Measurements from ENCODE around the gene ZBTB20. TPM values are rescaled to one million over a fixed set of nuclear protein-coding genes. Genes with fewer than 3 reads are reported as not detected.

The ZBTB20 gene
- total and polyA plus RNA-seq, 4 donors, result 0.74 to 77.1 (median 27.9) TPM

DNA sequence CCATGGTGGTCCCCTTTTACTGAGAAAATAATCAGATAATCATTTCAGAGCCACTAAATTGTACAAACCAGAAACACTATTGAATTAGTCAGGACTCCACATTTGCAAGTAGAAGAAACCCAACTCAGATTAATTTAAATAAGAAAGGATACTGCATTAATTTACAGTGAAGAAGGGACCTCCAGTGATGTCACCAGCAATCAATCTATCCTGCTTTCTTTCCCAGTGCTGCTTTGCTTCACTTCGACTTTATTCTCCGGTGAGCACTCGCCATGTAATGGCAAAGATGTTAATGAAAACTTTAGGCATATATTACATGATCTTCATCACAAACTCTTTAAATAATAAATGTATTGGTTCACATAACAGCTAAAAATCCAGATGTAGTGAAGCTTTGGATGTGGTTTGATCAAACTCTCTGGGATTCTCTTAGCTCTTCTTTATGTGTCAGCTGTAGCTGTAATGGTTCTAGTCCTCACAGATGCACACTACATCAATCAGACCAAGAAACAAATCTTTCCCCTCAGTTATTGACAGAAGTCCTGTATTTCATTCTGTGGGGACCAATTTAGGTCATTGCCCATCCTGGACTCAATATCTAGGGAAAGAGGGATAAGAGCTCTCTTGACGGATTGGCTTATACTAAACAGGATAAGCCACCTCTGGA, 14.2 kb upstream of the ZBTB20 start:
- H3K27ac ChIP-seq (ENCODE audit: low read depth in 1 of 2, low read length in 1 of 2), result no peak overlapping the region
- DNase-seq (no peak), ATAC-seq (ENCODE audit: insufficient read depth, low FRiP score) (no peak)
- no peak overlapping the region for H3K9ac ChIP-seq (ENCODE audit: insufficient read depth in 1 of 2, low read length in 2 of 2)
- no peak overlapping the region for H3K4me3 ChIP-seq
- TF ChIP-seq, protein P1, sequence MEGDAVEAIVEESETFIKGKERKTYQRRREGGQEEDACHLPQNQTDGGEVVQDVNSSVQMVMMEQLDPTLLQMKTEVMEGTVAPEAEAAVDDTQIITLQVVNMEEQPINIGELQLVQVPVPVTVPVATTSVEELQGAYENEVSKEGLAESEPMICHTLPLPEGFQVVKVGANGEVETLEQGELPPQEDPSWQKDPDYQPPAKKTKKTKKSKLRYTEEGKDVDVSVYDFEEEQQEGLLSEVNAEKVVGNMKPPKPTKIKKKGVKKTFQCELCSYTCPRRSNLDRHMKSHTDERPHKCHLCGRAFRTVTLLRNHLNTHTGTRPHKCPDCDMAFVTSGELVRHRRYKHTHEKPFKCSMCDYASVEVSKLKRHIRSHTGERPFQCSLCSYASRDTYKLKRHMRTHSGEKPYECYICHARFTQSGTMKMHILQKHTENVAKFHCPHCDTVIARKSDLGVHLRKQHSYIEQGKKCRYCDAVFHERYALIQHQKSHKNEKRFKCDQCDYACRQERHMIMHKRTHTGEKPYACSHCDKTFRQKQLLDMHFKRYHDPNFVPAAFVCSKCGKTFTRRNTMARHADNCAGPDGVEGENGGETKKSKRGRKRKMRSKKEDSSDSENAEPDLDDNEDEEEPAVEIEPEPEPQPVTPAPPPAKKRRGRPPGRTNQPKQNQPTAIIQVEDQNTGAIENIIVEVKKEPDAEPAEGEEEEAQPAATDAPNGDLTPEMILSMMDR (IDR thresholded peaks at IDR 0.05; ENCODE audit: control extremely low read depth, extremely low read depth), result no peak
- 94 to 97% methylated on average over 4 of the region's 4 CpGs for WGBS, 2 donors
- H3K36me3 ChIP-seq (ENCODE audit: control insufficient read depth in 4 of 4, insufficient read depth in 4 of 4, low read length in 4 of 4), result no peaks in the 10 kb centered on the region
- no peaks in the 10 kb centered on the region for H3K9me3 ChIP-seq (ENCODE audit: control insufficient read depth in 4 of 4, insufficient read depth in 3 of 4, low read length in 3 of 4)
- no peaks in the 10 kb centered on the region for H3K4me1 ChIP-seq (ENCODE audit: control insufficient read depth in 5 of 5, insufficient read depth in 5 of 5, low read length in 5 of 5)
- H3K27me3 ChIP-seq (ENCODE audit: control insufficient read depth in 3 of 3, insufficient read depth in 3 of 3, low read length in 2 of 3), result no peaks in the 10 kb centered on the region

DNA sequence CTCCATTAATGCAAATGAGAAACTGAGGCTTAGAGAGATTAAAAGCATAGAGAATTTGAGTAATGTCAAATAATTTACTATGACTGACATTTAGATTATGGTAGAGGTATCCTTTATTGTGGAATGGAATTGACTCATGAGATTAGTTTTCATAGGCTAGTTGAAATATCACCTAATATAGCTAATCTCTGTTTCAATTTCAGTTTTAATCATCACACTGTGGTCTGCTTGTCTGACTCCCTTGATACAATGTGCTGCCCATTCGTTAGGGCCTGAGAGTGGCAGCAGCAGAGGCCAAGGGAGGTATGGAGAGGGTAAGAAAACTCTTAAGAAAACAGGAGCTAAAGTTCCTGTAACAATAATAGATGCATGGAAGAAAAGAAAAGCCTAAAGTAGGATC, 13.2 kb upstream of the ZBTB20 start:
- Histone ChIP-seq H3K27me3 (ENCODE audit: control insufficient read depth in 3 of 3, insufficient read depth in 3 of 3, low read length in 2 of 3) (no peaks in the 10 kb centered on the region), H3K4me1 (ENCODE audit: control insufficient read depth in 5 of 5, insufficient read depth in 5 of 5, low read length in 5 of 5) (no peaks in the 10 kb centered on the region), H3K27ac (ENCODE audit: low read depth in 1 of 2, low read length in 1 of 2) (no peak overlapping the region), H3K9ac (ENCODE audit: insufficient read depth in 1 of 2, low read length in 2 of 2) (no peak overlapping the region), H3K9me3 (ENCODE audit: control insufficient read depth in 4 of 4, insufficient read depth in 3 of 4, low read length in 3 of 4) (no peaks in the 10 kb centered on the region), H3K36me3 (ENCODE audit: control insufficient read depth in 4 of 4, insufficient read depth in 4 of 4, low read length in 4 of 4) (no peaks in the 10 kb centered on the region), H3K4me3 (no peak overlapping the region)
- 88 to 90% methylated on average over 1 of the region's 1 CpG for WGBS, 2 donors
- no peak for ATAC-seq (ENCODE audit: insufficient read depth, low FRiP score)
- TF ChIP-seq, protein P1 (IDR thresholded peaks at IDR 0.05; ENCODE audit: control extremely low read depth, extremely low read depth), result no peak
- DNase-seq, result no peak

DNA sequence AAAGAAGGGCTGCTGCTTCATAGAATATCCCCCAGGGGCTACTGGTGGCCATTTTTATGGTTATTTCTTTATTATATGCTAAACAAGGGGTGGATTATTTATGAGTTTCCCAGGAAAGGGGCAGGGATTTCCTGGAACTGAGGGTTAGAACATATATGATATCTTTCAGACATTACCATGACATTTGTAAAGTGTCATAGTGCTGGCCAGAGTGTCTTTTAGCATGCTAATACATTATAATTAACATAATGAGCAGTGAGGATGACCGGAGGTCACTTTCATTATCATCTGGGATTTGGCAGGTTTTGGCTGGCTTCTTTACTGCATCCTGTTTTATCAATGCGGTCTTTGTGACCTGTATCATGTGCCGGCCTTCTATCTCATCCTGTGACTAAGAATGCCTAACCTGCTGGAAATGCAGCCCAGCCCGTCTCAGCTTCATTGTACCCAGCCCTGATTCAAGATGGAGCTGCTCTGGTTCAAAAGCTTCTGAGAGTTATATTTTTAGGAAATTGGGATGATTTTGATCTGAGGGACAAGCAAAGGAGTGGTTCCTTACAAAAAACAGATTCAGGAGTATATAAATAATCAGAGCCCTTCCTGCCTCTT, 9.1 kb upstream of the ZBTB20 start:
- Histone ChIP-seq H3K36me3 (ENCODE audit: control insufficient read depth in 4 of 4, insufficient read depth in 4 of 4, low read length in 4 of 4) (no peaks in the 10 kb centered on the region), H3K9ac (ENCODE audit: insufficient read depth in 1 of 2, low read length in 2 of 2) (no peak overlapping the region)
- 59 to 78% methylated on average over 4 of the region's 4 CpGs for WGBS, 2 donors

More for the DNA sequence above, 9.1 kb upstream of the ZBTB20 start:
- H3K27me3 ChIP-seq (ENCODE audit: control insufficient read depth in 3 of 3, insufficient read depth in 3 of 3, low read length in 2 of 3), result no peaks in the 10 kb centered on the region
- no peaks in the 10 kb centered on the region for H3K9me3 ChIP-seq (ENCODE audit: control insufficient read depth in 4 of 4, insufficient read depth in 3 of 4, low read length in 3 of 4)
- H3K27ac ChIP-seq (ENCODE audit: low read depth in 1 of 2, low read length in 1 of 2), result no peak overlapping the region
- ATAC-seq (ENCODE audit: insufficient read depth, low FRiP score), result no peak
- TF ChIP-seq, protein P1 (IDR thresholded peaks at IDR 0.05; ENCODE audit: control extremely low read depth, extremely low read depth), result no peak
- H3K4me3 ChIP-seq, result no peak overlapping the region
- no peak for DNase-seq
- H3K4me1 ChIP-seq (ENCODE audit: control insufficient read depth in 5 of 5, insufficient read depth in 5 of 5, low read length in 5 of 5), result no peaks in the 10 kb centered on the region
